Fibroblast of upper back skin (primary cell): ENCODE data around the gene UTP3.
"Not testable (repeated sequence)": the region's sequence is repeated elsewhere in the genome, so short reads cannot be mapped to it uniquely, and the experiment has no call there.

Experiments
- DNase-seq: peaks from one replicate; pipeline ENCODE4 v3.0.0-alpha.2; 2013

UTP3 gene, protein sequence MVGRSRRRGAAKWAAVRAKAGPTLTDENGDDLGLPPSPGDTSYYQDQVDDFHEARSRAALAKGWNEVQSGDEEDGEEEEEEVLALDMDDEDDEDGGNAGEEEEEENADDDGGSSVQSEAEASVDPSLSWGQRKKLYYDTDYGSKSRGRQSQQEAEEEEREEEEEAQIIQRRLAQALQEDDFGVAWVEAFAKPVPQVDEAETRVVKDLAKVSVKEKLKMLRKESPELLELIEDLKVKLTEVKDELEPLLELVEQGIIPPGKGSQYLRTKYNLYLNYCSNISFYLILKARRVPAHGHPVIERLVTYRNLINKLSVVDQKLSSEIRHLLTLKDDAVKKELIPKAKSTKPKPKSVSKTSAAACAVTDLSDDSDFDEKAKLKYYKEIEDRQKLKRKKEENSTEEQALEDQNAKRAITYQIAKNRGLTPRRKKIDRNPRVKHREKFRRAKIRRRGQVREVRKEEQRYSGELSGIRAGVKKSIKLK

DNA sequence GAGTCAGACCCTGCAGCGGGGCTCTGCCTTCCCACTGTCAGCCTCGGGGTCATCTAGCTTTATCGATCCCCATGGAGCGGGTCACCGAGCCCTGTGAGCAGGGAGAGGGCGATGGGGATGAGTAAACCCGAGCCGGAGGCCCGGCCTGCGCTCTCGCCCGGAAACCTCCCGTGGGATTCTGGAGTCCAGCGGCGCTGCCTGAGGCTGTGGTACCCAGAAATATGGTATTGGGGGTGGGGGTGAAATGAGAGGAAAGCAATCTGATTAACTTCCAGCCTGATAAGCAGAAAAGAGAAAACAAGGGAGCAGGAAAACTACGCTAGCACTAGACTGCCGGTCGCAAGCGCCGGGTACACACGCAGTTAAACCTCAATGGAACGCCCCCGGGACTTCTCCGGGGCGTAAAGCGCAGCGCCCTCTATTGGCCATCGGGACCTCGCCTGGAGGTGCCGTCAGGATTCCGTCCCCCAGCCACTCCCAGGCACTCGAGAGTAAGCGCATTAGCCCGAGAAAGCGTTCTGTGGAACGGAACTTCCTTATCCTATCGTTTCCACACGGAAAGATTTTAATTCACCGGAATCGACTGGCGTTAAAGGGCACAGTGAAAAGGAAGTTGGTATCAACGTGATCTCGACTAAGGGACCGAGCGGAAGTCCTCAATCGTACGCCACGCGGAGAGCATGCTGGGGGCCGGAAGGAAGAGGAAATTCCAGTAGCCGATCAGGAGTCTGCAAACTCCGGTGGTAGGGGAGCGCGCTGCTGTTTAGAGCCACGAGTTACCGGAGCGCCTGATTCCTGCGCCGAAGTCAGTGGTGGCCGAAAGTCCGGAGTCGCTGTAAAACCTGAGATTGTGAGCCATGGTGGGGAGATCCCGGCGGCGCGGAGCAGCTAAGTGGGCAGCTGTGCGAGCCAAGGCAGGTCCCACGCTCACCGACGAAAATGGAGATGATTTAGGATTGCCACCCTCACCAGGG, at the start of gene UTP3:
Gene UTP3, plus strand, starts transcription at position 712 of the 974 bp plus-strand sequence. Its CDS starts 146 bp downstream, at position 858.
- peak; percentile 99 for DNase-seq

DNA sequence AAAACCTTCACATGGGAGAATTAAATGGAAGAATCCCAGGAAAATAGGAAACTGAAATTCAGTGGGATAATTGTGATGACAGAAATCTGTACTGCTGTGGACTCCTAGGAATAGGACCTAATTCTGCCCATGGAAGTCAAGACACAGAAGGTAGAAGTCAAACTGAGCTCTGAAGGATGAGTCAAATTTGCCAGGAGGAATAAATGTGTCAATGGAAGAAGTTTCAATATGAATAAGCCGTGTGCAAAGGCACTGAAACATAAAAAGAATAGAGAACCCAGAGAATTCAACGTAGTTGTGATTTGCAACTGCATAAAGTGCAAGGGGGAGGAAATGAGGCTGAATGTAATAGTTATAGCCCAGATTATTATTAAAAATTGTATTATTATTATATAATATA, 48.1 kb upstream of the UTP3 start:
- no peak for DNase-seq

DNA sequence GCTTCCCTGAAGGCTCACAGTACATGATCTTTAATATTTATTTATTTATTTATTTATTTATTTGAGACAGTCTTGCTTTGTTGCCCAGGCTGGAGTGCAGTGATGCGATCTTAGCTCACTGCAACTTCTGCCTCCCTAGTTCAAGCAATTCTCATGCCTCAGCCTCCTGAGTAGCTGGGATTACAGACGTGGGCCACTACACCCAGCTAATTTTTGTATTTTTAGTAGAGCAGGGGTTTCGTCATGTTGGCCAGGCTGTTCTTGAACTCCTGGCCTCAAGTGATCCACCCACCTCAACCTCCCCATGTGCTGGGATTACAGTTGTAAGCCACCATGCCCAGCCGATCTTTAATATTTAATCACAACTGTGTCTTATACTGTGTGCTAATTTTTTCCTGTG, 37.6 kb upstream of the UTP3 start:
- not testable (repeated sequence) for DNase-seq

DNA sequence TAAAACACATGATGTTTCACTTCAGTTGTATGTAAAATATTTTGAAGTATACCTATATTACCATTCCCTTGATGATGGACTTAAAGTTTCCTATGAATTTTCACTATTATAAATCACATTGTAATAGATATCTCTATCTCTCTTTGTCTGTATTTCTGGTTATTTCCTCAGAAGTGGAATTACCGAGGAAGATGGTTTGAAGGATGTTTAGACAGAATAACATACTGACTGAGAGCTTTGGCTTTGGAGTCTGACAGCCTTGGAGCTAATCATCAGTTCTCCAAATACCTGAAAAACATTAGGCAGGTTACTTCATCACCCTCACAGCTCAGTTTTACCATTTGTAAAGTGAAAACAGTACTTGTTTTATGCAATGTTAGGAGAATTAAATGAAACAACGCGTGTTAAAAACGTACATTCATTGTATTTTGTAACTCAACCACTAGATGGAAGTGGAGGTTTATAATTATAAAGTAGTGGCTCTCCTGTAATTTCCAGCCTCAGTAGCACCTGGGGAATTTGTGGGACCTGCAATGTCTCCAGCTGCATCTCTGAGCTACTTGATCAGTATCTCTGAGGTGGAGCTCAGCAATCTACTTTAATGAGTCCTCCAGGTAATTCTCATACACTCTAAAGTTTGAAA, 36.3 kb upstream of the UTP3 start:
- peak; percentile 45 for DNase-seq

DNA sequence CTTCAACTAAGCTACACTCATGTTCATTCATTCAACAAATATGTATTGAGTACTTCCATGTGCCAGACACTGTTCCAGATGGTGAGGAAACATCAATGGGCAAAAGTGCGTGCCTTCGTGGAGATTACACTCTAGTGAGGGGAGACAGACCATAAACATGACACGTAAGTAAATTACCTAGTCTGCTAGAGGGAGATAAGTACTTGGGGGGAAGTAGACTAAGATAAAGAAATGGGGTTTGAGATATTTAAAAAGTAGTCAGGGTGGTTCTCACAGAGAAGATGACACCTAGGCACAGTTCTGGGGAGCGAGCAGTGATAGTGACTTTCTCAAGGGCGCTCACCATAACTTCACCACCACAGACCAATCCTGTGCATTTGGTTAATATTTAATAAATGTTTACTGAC, 33.7 kb upstream of the UTP3 start:
- peak; percentile 24 for DNase-seq

DNA sequence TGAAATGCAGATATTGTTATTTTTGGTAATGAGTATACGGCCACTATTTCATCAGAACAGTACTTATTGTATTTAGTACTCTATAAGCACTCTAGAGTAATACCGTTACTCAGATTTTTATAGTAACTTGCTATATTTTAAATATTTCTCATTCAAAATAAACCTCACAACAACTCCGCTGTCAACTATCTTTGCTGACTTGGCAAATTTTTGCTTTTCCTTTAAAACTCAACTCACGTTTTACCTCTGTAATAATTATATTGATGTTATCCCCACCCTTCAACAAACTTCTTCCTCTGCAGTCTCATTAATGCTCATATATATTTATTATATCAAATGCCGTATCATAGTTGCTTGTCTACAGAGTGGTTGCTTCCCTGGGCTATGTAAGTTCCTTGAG, 31.0 kb upstream of the UTP3 start:
- DNase-seq = no peak

DNA sequence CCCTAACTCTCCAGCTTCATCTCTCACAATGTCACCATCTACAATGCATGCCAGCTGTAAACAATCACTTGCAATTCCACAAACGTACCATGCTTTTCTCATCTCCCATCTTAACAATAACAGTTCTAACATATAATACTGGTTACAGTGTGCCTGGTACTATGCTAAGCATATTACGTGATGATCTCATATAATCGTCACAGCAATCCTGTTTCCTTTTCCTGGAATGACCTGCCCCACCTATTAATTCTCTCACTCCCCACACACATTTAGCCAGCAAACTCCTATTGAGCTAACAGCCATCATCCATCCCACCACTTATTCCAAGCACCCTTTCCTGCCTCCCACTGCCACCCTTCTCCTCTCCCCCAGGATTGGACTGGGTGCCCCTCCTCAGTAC, 29.9 kb upstream of the UTP3 start:
- DNase-seq = no peak

DNA sequence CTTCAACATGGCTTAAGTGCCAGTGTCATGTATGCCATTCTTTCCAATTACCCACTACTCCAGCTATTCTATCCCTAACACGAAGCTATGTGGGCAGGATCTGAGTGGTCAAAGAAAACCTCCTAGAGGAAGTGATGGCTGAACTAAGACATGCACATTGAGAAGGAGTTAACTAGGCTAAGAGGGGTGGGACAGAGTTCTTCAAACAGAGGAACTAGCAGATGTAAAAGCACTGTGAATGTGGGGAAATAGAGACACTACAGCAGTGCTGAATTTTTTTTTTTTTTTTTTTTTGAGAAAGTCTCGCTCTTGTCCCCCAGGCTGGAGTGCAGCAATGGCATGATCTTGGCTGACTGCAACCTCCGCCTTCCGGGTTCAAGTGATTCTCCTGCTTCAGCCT, 28.2 kb upstream of the UTP3 start:
- DNase-seq = no peak

DNA sequence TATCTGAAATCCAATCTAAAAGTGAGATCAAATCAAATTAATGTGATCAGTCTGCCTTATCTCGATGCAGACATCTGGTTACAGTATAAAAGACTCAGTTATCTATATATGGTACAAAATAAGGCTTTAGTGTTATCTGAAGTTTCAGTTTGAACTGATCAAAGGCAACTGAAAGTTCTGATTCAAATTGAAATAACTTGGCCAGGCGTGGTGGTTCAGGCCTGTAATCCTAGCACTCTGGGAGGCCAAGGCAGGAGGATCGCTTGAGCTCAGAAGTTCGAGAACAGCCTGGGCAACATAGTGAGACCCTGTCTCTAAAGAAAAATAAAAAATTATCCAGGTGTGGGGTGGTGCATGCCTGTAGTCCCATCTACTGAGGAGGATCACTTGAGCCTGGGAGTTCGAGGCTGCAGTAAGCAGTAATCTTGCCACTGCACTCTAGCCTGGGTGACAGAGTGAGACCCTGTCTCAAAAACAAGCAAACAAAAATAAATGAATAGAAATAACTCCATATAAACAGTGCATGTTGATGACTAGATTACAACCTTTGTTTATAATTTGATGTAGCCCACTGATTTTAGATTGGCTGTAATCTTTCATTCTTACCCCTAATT, 26.9 kb upstream of the UTP3 start:
- not testable (repeated sequence) for DNase-seq

DNA sequence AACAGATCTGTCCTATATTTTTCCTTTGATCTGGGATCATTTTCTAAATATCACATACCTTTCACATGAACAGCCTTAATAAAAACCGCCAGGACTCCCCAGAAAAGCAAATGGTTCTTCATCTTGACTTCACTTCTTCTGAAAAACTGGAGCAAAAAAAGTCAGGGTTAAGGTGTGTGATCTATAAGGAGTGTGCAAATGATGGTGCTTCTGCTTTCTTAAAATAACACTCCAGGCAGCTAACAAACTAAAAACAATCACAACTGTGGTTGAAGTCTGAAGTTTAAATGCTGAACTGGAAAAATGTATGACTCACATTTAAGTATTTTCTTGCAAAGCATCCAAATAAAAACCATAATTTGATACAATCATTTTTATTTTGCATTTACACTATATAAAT, 22.0 kb upstream of the UTP3 start, which contains the start of gene JCHAIN:
Gene JCHAIN, minus strand, starts transcription at position 140 of the 400 bp plus-strand sequence. Its CDS starts 18 bp downstream, at position 122.
- DNase-seq = no peak

DNA sequence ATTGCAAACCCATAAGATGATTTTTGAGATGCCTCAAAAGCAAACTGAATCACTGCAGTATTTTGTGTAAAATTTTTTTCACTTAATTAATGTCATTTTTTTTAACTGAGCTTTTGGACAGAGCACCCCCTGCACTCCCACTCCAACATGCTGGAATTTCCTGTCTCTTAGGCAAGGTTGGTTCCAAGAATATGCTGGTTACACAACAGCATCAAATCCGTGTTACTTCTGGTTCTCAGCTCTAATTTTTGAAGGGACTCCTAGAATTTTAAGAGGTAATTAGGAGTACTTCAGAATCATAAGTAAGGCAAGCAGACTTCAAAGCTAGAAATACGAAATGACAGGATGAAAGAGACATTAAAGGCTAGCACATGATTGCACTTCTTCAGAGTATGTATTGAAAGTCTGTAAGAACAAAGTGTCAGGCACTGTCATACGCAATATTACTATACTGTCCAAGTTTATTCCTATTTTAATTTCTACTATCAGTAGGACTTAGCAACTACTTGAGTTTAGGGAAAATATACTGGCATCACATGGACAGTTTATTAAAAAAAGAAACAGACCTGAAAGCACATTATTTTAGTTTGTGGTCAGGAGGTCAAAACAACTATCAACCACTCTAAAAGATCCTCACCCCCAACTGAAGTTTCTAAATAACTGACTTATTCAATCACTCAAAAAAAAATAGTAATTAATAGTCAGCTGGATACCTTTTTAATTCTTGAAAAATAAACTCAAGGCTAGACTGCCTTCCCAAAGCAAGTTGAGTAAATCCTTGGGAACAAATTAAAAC, 20.4 kb upstream of the UTP3 start:
- DNase-seq = peak; percentile 48

DNA sequence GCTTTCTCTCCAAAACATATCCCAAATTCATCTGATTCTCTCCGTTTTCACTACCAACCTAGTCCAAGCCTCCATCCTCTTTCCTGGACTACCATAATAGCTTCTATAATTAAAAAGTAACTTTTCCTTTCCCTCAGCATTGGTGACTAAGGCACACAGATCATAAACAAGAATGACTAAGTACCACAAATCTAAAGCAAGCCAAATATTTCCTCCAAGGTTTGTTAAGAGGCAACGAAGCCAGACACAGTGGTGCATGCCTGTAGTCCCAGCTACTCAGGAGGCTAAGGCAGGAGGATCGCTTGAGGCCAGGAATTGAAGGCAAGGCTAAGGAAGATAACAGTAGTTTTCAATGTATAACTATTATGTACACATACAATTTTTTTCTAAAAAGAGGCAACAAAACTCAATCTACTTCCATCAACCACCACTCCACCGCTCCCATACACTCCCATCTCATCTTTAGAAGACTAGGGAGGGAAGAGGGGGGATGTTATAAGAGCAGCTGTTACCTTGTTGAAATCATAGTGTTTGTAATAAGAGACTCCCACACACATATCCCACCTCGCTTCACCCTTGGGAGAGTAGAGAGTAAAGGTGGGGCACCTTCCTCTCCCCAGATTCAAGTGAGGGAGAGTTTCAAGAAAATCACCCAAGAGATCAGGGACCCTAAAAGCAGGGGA, 17.9 kb upstream of the UTP3 start:
- peak; percentile 51 for DNase-seq

DNA sequence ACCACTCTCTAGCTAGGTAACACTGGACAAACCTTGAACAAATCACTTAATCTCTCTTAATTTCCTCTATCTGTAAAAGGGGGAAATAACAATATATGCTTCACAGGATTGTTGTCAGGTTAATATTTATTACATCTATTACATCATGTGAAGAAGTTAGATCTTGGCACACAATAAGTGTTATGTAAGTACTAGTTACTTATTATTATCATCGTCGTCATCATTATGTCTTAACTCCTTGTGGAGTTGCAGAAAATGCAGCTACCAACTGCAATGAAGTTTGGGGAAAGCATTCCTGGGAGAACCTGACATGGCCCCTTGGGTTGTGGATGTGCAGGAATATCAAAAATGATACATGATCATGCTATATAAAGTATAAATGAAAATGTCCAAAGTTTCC, 17.2 kb upstream of the UTP3 start:
- DNase-seq = no peak

DNA sequence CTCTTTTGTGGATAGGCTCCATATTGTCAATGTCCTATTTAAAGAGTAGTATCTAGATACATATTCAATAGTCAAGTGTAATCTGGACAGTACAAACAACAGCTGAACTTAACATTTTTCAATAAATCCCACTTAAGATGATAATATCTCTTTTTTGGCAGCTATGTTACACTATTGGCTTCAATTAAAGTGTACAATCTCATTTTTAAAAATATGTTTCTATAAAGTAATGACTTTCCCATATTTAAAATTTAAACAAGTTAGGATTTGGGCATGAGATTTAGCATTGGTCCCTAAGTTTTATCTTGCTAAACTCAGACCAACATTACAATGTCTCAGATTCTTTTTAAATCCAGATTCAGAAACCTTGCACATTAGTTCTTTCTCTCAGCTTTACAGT, 14.1 kb upstream of the UTP3 start:
- DNase-seq = no peak

DNA sequence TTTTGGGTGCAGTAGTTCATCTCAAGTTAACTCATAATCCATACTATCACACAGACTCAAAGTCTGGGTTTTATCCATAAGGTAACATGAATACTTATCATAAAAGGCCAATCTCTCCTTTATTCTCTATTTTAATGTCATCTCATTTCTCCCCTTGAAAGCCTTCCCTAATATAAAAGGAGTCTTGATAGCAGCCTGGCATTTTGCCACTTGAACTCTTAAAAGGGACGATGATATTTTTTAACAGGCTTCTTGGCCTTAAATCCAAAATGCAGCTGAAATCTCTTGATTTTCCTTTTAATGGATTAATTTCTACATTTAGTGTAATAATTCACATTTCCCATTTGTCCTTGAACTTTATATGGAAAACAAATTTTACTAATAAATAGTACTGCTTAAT, 13.6 kb upstream of the UTP3 start:
- DNase-seq = no peak

DNA sequence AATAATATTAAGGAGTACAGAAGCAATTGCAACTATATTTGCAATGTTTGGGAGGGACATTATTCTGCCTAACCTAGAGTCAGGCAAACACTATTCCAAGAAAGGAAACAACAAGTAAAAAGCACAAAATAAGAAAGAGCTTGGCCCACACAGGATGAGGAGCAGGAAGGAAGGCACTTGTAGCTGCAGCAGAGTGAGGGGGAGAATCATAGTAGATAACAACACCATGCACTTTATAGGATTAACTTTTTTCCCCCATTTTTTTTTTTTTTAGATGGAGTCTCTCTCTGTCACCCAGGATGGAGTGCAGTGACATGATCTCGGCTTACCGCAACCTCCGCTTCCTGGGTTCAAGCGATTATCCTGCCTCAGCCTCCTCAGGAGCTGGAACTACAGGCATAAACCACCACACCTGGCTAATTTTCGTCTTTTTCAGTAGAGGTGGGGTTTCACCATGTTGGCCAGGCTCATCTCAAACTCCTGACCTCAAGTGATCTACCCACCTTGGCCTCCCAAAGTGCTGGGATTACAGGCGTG, 11.7 kb upstream of the UTP3 start:
- DNase-seq = no peak

DNA sequence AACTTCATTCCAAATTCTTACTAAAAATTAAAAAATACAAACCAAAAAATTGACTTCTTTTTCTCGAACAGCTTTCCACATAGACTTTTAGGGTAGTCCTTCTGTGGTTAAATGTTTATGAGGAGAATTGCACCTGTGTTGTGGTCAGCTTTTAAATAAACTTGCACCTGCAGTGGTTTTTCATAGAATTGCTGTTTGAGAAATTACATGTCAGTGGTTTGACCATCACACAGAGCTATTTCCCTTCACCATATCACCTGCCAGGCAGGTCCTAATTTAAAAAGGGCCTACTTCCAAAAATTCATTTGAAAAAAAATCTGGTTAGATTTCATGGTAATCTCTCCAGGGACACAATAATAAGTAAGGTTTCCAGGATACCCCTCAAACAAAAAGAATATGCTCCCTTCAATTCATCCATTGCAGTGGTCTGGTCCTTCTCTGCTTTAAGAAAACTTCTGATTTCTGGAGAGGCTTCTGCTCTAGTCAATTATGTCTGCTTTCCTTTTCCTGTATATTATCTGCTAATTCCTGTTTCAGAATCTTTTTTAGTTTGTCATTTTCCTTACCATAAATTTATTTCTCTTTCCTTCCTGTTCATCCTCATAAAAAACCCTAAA, 9.8 kb upstream of the UTP3 start:
- no peak for DNase-seq

DNA sequence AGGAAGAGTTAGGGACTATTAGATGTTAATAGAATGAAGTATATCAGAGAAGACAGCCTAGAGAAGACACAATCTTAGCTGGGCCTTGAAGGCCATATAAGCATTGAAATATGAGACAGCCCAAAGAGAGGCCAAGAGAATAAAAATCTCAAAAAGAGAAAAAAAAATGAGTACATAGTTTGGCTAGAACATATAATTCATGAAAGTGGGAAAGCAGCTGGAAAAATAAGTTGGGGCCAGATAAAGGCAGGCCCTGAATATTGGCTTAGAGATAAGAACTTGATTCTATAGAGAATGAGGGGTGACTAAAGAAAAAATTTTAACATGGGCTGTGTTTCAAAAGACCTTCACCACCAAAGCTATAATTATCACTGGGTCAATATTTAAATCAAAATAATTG, 7.4 kb upstream of the UTP3 start:
- no peak for DNase-seq

DNA sequence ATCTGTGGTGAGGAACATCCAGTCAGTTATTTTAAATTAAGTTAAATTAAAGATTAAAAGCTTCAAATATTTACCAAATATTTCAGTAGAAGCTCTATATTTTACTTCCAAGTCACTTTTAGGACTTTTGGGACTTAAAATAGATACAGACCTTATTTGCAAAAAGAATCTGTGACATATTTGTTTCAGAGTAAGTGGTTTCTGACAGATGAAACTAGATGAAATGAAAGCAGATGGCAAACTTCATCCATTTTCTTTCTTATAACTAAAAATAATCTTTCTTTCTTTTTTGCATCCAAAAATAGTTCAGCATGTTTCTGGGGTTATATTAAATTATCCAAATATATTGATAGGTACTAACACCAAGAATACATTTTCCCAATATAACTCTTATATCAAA, 6.6 kb upstream of the UTP3 start:
- no peak for DNase-seq

DNA sequence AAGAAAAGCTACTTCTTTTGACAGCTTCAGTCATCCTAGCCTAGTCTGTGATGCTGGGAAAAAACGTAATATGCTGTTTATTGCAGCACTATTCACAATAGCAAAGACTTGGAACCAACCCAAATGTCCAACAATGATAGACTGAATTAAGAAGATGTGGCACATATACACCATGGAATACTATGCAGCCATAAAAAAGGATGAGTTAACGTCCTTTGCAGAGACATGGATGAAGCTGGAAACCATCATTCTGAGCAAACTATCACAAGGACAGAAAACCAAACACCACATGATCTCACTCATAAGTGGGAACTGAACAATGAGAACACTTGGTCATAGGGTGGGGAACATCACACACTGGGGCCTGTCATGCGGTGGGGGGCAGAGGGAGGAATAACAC, 6.2 kb upstream of the UTP3 start:
- not testable (repeated sequence) for DNase-seq
